Hepatocyte (in vitro differentiated cells): ENCODE results near the gene MKNK2. TPM values are rescaled to one million over a fixed set of nuclear protein-coding genes. Genes with fewer than 3 reads are reported as not detected.

Source experiments
- DNase-seq: peaks from one replicate; pipeline ENCODE4 v3.0.0-alpha.2; 2016; ENCODE audit warnings: low spot score
- H2AFZ ChIP-seq: fragments of 200-600 bp; sonication (generic); 2 replicates; pipeline ENCODE4 v1.6.0; 2016; ENCODE audit warnings: antibody characterized with exemption, mild to moderate bottlenecking
- H3K27ac ChIP-seq: fragments of 200-600 bp; sonication (generic); 2 replicates; pipeline ENCODE4 v1.5.1; 2016; ENCODE audit warnings: mild to moderate bottlenecking
- H3K27me3 ChIP-seq: fragments of 200-600 bp; sonication (generic); 2 replicates; pipeline ENCODE4 v1.6.1; 2016
- H3K36me3 ChIP-seq: fragments of 200-600 bp; sonication (generic); replicated peaks from 2 replicates; pipeline ENCODE4 v1.5.1; 2016; ENCODE audit warnings: low read depth; ENCODE audit not compliant: insufficient read depth
- H3K4me1 ChIP-seq: fragments of 200-600 bp; sonication (generic); 2 replicates; pipeline ENCODE4 v1.5.1; 2016; ENCODE audit warnings: mild to moderate bottlenecking, moderate library complexity; ENCODE audit not compliant: insufficient read depth
- H3K4me2 ChIP-seq: fragments of 200-600 bp; sonication (generic); 2 replicates; pipeline ENCODE4 v1.6.0; 2016
- H3K4me3 ChIP-seq: fragments of 200-600 bp; sonication (generic); 2 replicates; pipeline ENCODE4 v1.5.1; 2016; ENCODE audit warnings: mild to moderate bottlenecking
- H3K79me2 ChIP-seq: fragments of 200-600 bp; sonication (generic); 2 replicates; pipeline ENCODE4 v1.6.0; 2017; ENCODE audit warnings: mild to moderate bottlenecking
- H3K9me2 ChIP-seq: fragments of 200-600 bp; sonication (generic); replicated peaks from 2 replicates; pipeline ENCODE4 v1.6.0; 2017; ENCODE audit warnings: mild to moderate bottlenecking; ENCODE audit not compliant: insufficient read depth
- H3K9me3 ChIP-seq: fragments of 200-600 bp; sonication (generic); 2 replicates; pipeline ENCODE4 v1.5.1; 2016; ENCODE audit warnings: low read depth, mild to moderate bottlenecking
- H4K20me1 ChIP-seq: fragments of 200-600 bp; sonication (generic); 2 replicates; pipeline ENCODE4 v1.6.0; 2016; ENCODE audit warnings: mild to moderate bottlenecking; ENCODE audit not compliant: insufficient read depth, poor library complexity, severe bottlenecking
- CTCF ChIP-seq: fragments of 200-600 bp; sonication (generic); IDR thresholded peaks from 2 replicates; pipeline ENCODE4 v1.5.1; 2016; ENCODE audit warnings: antibody characterized with exemption, mild to moderate bottlenecking; ENCODE audit not compliant: poor library complexity
- EZH2 ChIP-seq: fragments of 200-600 bp; sonication (generic); IDR thresholded peaks from 2 replicates; pipeline ENCODE4 v1.6.1; 2016; ENCODE audit warnings: antibody characterized with exemption, mild to moderate bottlenecking, borderline replicate concordance
- EZH2phosphoT487 ChIP-seq: fragments of 200-600 bp; sonication (generic); IDR thresholded peaks from one replicate; pipeline ENCODE4 v1.6.1; 2018; ENCODE audit warnings: antibody characterized with exemption, mild to moderate bottlenecking, low read depth, moderate library complexity; ENCODE audit not compliant: unreplicated experiment, severe bottlenecking
- WGBS: methylation state at CpG from one replicate; pipeline ENCODE4 v1.1.6; 2016; ENCODE audit warnings: low lambda C conversion rate; ENCODE audit errors: missing lambda C conversion rate; 5-methylcytosine and 5-hydroxymethylcytosine counted together
- polyA plus RNA-seq: library from polyadenylated mRNA; unstranded; fragments of >200 nt; fragmentation: Nextera tagmentation; extraction: Ambion mirVana; gene quantifications from 2 replicates; pipeline ENCODE4 v1.2.1, GENCODE V29; 2016
- total RNA-seq: library from RNA; depleted of rRNA; stranded (reverse); fragments of >200 nt; gene quantifications from 2 replicates; pipeline ENCODE4 v1.2.3, GENCODE V29; 2014

Gene MKNK2
- total and polyA plus RNA-seq, 2 experiments from 2014 or later = 90.4 to 136 TPM

- Histone ChIP-seq H3K27me3 (no peaks in the 10 kb centered on the region), H3K9me2 (no peaks in the 10 kb centered on the region), H3K36me3 (no peaks in the 10 kb centered on the region), H3K27ac (peak overlapping the region; percentile 97), H4K20me1 (no peaks in the 10 kb centered on the region), H3K4me2 (peak overlapping the region; percentile 76), H3K4me3 (peak overlapping the region; percentile 5), H3K79me2 (peaks cover 10% of the 10 kb centered on the region), H2AFZ (no peak overlapping the region), H3K4me1 (peaks cover 29% of the 10 kb centered on the region), H3K9me3 (no peaks in the 10 kb centered on the region)
- no peak for TF ChIP-seq EZH2phosphoT487
- no peak for TF ChIP-seq CTCF
- no peak for TF ChIP-seq EZH2
- DNase-seq = peak; percentile 100
- WGBS = 6% methylated on average over 47 of the region's 50 CpGs
These were observed 10.7 kb upstream of the MKNK2 start for GRCh38 chr19:2061495-2062388.

- H2AFZ ChIP-seq = no peak overlapping the region
- 2% methylated on average over 26 of the region's 55 CpGs for WGBS
- no peak for TF ChIP-seq CTCF
- TF ChIP-seq EZH2phosphoT487 = no peak
- no peak for TF ChIP-seq EZH2
- H3K36me3 ChIP-seq = no peaks in the 10 kb centered on the region
- H3K9me3 ChIP-seq = no peaks in the 10 kb centered on the region
- H3K4me1 ChIP-seq = peaks cover 34% of the 10 kb centered on the region
- peak overlapping the region; percentile 84 for H3K4me2 ChIP-seq
- H4K20me1 ChIP-seq = no peaks in the 10 kb centered on the region
- no peaks in the 10 kb centered on the region for H3K27me3 ChIP-seq
- H3K27ac ChIP-seq = peak overlapping the region; percentile 97
- DNase-seq = peak; percentile 87
- peak overlapping the region; percentile 15 for H3K4me3 ChIP-seq
- peaks cover 10% of the 10 kb centered on the region for H3K79me2 ChIP-seq
- no peaks in the 10 kb centered on the region for H3K9me2 ChIP-seq
These were observed 9.9 kb upstream of the MKNK2 start for GRCh38 chr19:2060884-2061494.

- no peaks in the 10 kb centered on the region for H3K9me2 ChIP-seq
- TF ChIP-seq CTCF = no peak
- no peak for TF ChIP-seq EZH2phosphoT487
- TF ChIP-seq EZH2 = no peak
- H3K4me3 ChIP-seq = no peak overlapping the region
- 46% methylated on average over 24 of the region's 24 CpGs for WGBS
- H4K20me1 ChIP-seq = no peaks in the 10 kb centered on the region
- peaks cover 39% of the 10 kb centered on the region for H3K4me1 ChIP-seq
- H3K27me3 ChIP-seq = no peaks in the 10 kb centered on the region
- peaks cover 10% of the 10 kb centered on the region for H3K79me2 ChIP-seq
- peak overlapping the region; percentile 97 for H3K27ac ChIP-seq
- H3K4me2 ChIP-seq = peak overlapping the region; percentile 84
- no peaks in the 10 kb centered on the region for H3K9me3 ChIP-seq
- H2AFZ ChIP-seq = no peak overlapping the region
- peak; percentile 86 for DNase-seq
- no peaks in the 10 kb centered on the region for H3K36me3 ChIP-seq
These were observed 8.6 kb upstream of the MKNK2 start for GRCh38 chr19:2059422-2060201.
